DOHH2 (cell line): ENCODE data around the gene AMIGO2.
"Not testable (repeated sequence)": the region's sequence is repeated elsewhere in the genome, so short reads cannot be mapped to it uniquely, and the experiment has no call there.

Source experiments
- H3F3A ChIP-seq: fragments of 200-600 bp; sonication (generic), shearing (Covaris generic); 2 replicates; pipeline ENCODE4 v1.6.0; 2016; ENCODE audit warnings: antibody characterized with exemption, mild to moderate bottlenecking; ENCODE audit not compliant: control insufficient read depth, insufficient read depth
- H3K27ac ChIP-seq: fragments of 200-600 bp; sonication (generic); 2 replicates; pipeline ENCODE4 v1.5.1; 2014; ENCODE audit warnings: low read depth, mild to moderate bottlenecking, low read length, moderate library complexity
- H3K27me3 ChIP-seq: fragments of 200-600 bp; sonication (generic); 2 replicates; pipeline ENCODE4 v1.6.1; 2014; ENCODE audit warnings: mild to moderate bottlenecking, low read length, mixed read lengths; ENCODE audit not compliant: control insufficient read depth
- H3K36me3 ChIP-seq: fragments of 200-600 bp; sonication (generic); 2 replicates; pipeline ENCODE4 v1.6.1; 2014; ENCODE audit warnings: mild to moderate bottlenecking, low read length, moderate library complexity, mixed read lengths; ENCODE audit not compliant: control insufficient read depth
- H3K4me1 ChIP-seq: fragments of 200-600 bp; sonication (generic); 2 replicates; pipeline ENCODE4 v1.6.1; 2014; ENCODE audit warnings: mild to moderate bottlenecking, low read length, mixed read lengths; ENCODE audit not compliant: control insufficient read depth
- H3K4me2 ChIP-seq: fragments of 200-600 bp; sonication (generic); 2 replicates; pipeline ENCODE4 v1.6.0; 2014; ENCODE audit warnings: mild to moderate bottlenecking, low read length, moderate library complexity
- H3K4me3 ChIP-seq: fragments of 200-600 bp; sonication (generic); 2 replicates; pipeline ENCODE4 v1.5.1; 2014; ENCODE audit warnings: mild to moderate bottlenecking, low read length, mixed read lengths
- H3K79me2 ChIP-seq: fragments of 200-600 bp; sonication (generic); 2 replicates; pipeline ENCODE4 v1.6.1; 2014; ENCODE audit warnings: mild to moderate bottlenecking, low read length, mixed read lengths; ENCODE audit not compliant: control insufficient read depth
- H3K9me2 ChIP-seq: fragments of 200-600 bp; sonication (generic); replicated peaks from 2 replicates; pipeline ENCODE4 v1.6.1; 2014; ENCODE audit warnings: mild to moderate bottlenecking, low read length, mixed read lengths; ENCODE audit not compliant: control insufficient read depth
- H3K9me3 ChIP-seq: fragments of 200-600 bp; sonication (generic); 2 replicates; pipeline ENCODE4 v1.6.1; 2014; ENCODE audit warnings: antibody characterized with exemption, low read length, mixed read lengths; ENCODE audit not compliant: control insufficient read depth, insufficient read depth
- H4K20me1 ChIP-seq: fragments of 200-600 bp; sonication (generic); 2 replicates; pipeline ENCODE4 v1.6.0; 2014; ENCODE audit warnings: low read depth, mild to moderate bottlenecking, antibody characterized with exemption, low read length, moderate library complexity; ENCODE audit not compliant: control insufficient read depth, insufficient read depth
- CTCF ChIP-seq: fragments of 200-600 bp; sonication (generic); IDR thresholded peaks from one replicate; pipeline ENCODE4 v1.5.1; 2014; ENCODE audit warnings: antibody characterized with exemption, mild to moderate bottlenecking, low read depth, low read length; ENCODE audit not compliant: poor library complexity, severe bottlenecking
- EZH2phosphoT487 ChIP-seq: fragments of 200-600 bp; sonication (generic); IDR thresholded peaks from 2 replicates; pipeline ENCODE4 v1.6.1; 2017; ENCODE audit warnings: borderline replicate concordance, mild to moderate bottlenecking, antibody characterized with exemption, low read length, moderate library complexity, mixed read lengths

Gene AMIGO2

GRCh38 chr12:47053961-47054360, 25.8 kb downstream of the AMIGO2 start:
- peaks cover 25% of the 10 kb centered on the region for H3K27me3 ChIP-seq
- no peaks in the 10 kb centered on the region for H3K9me2 ChIP-seq
- peaks cover 17% of the 10 kb centered on the region for H3K9me3 ChIP-seq
- TF ChIP-seq CTCF, result no peak
- no peak for TF ChIP-seq EZH2phosphoT487
- H3K27ac ChIP-seq, result no peak overlapping the region
- peaks cover 10% of the 10 kb centered on the region for H3K4me1 ChIP-seq
- H3K79me2 ChIP-seq, result no peaks in the 10 kb centered on the region
- H3K36me3 ChIP-seq, result no peaks in the 10 kb centered on the region
- H3K4me3 ChIP-seq, result no peak overlapping the region
- H3K4me2 ChIP-seq, result no peak overlapping the region
- no peaks in the 10 kb centered on the region for H4K20me1 ChIP-seq
- no peaks in the 10 kb centered on the region for H3F3A ChIP-seq

GRCh38 chr12:47052274-47052673, 27.5 kb downstream of the AMIGO2 start:
- H4K20me1 ChIP-seq, result no peaks in the 10 kb centered on the region
- no peak overlapping the region for H3K27ac ChIP-seq
- TF ChIP-seq EZH2phosphoT487 (no peak), CTCF (no peak)
- no peaks in the 10 kb centered on the region for H3F3A ChIP-seq
- no peaks in the 10 kb centered on the region for H3K36me3 ChIP-seq
- peaks cover 25% of the 10 kb centered on the region for H3K27me3 ChIP-seq
- peaks cover 10% of the 10 kb centered on the region for H3K4me1 ChIP-seq
- H3K79me2 ChIP-seq, result no peaks in the 10 kb centered on the region
- no peak overlapping the region for H3K4me2 ChIP-seq
- no peaks in the 10 kb centered on the region for H3K9me2 ChIP-seq
- H3K4me3 ChIP-seq, result no peak overlapping the region
- H3K9me3 ChIP-seq, result peaks cover 17% of the 10 kb centered on the region

- H3K9me3 ChIP-seq, result peaks cover 17% of the 10 kb centered on the region
- H3K27me3 ChIP-seq, result peaks cover 25% of the 10 kb centered on the region
- not testable (repeated sequence) for H3K9me2 ChIP-seq, H3K36me3 ChIP-seq, H3K4me1 ChIP-seq, H3K27ac ChIP-seq, H3K79me2 ChIP-seq, H4K20me1 ChIP-seq, H3F3A ChIP-seq, H3K4me2 ChIP-seq, H3K4me3 ChIP-seq
These were observed 28.5 kb downstream of the AMIGO2 start for GRCh38 chr12:47051291-47051690.

GRCh38 chr12:47048541-47048940, 31.2 kb downstream of the AMIGO2 start:
- no peaks in the 10 kb centered on the region for H3K79me2 ChIP-seq
- no peaks in the 10 kb centered on the region for H3K36me3 ChIP-seq
- H3K9me2 ChIP-seq, result no peaks in the 10 kb centered on the region
- peaks cover 13% of the 10 kb centered on the region for H3K27me3 ChIP-seq
- no peak overlapping the region for H3K27ac ChIP-seq
- H3K4me1 ChIP-seq, result peaks cover 10% of the 10 kb centered on the region
- no peak for TF ChIP-seq CTCF
- no peak for TF ChIP-seq EZH2phosphoT487
- no peak overlapping the region for H3K4me2 ChIP-seq
- H3F3A ChIP-seq, result no peaks in the 10 kb centered on the region
- H3K9me3 ChIP-seq, result peaks cover 17% of the 10 kb centered on the region
- H3K4me3 ChIP-seq, result no peak overlapping the region
- no peaks in the 10 kb centered on the region for H4K20me1 ChIP-seq
